ENCODE results near the gene MACROH2A2. TPM values are rescaled to one million over a fixed set of nuclear protein-coding genes. Genes with fewer than 3 reads are reported as not detected.

Gene MACROH2A2
- total and polyA plus RNA-seq, 2 donors (not counting 1 experiment from before 2014, with no cell fraction given): not detected

DNA sequence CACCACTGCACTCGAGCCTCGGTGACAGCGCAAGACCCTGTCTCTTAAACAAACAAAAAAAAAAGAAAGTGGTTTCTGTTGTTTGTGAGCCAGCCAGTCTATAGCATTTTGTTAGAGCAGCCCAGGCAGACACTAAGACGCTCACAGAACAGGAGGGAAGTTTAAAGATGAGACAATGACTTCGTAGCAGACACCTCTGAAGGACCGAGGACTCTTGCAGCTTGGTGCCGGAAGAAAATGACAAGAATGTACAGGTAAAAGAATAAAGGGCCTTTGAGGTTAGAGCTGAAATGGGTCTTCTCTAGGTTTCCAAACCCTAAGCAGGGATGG, 39.7 kb downstream of the MACROH2A2 start:
- Mint-ChIP-seq H3K4me3 (no peak overlapping the region), H3K9me3 (ENCODE audit: insufficient read depth) (no peaks in the 10 kb centered on the region), H3K27ac (no peak overlapping the region), H3K27me3 (peaks cover 7% of the 10 kb centered on the region), H3K4me1 (no peaks in the 10 kb centered on the region)
- POLR2A ChIA-PET: no interaction called here
- no peak overlapping the region for H3K4me3 ChIP-seq (ENCODE audit: control extremely low read depth in 1 of 5, extremely low read depth in 1 of 5, insufficient read depth in 1 of 5, low read depth in 2 of 5, low read length in 4 of 5)
- no peak for TF ChIP-seq EZH2 (IDR thresholded peaks at IDR 0.05; ENCODE audit: borderline replicate concordance, insufficient read depth, low read depth, low read length, poor library complexity, severe bottlenecking)
- no peak for TF ChIP-seq CTCF (IDR thresholded peaks at IDR 0.05)
- no peaks in the 10 kb centered on the region for H3K4me1 ChIP-seq (ENCODE audit: control insufficient read depth in 2 of 2, insufficient read depth in 2 of 2, low read length in 2 of 2)
- CTCF ChIA-PET: no interaction called here
- H3K9ac ChIP-seq (ENCODE audit: low read length): no peak overlapping the region
- no peak overlapping the region for H2AFZ ChIP-seq (ENCODE audit: insufficient read depth, low read depth, low read length, poor library complexity, severe bottlenecking)
- ATAC-seq (ENCODE audit: low read depth) (no peak), DNase-seq (no peak)
- no peaks in the 10 kb centered on the region for H3K9me3 ChIP-seq (ENCODE audit: control extremely low read depth in 1 of 3, control insufficient read depth in 2 of 3, insufficient read depth in 1 of 3, low read length in 2 of 3)
- no peak overlapping the region for H3K27ac ChIP-seq (ENCODE audit: low read length in 2 of 2)
- no peaks in the 10 kb centered on the region for H3K79me2 ChIP-seq (ENCODE audit: control insufficient read depth, insufficient read depth, low read length)
- H3K27me3 ChIP-seq (replicated peaks in 1 of 4; ENCODE audit: control extremely low read depth in 1 of 4, control insufficient read depth in 3 of 4, insufficient read depth in 4 of 4, low read length in 3 of 4): no peaks in the 10 kb centered on the region
- 82% methylated on average over 1 of the region's 7 CpGs for WGBS (ENCODE audit: insufficient coverage)
- no peaks in the 10 kb centered on the region for H3K36me3 ChIP-seq (replicated peaks in 1 of 2; ENCODE audit: control extremely low read depth in 1 of 2, control insufficient read depth in 1 of 2, extremely low read depth in 1 of 2, insufficient read depth in 2 of 2, low read length in 1 of 2)
- no peaks in the 10 kb centered on the region for H4K20me1 ChIP-seq (ENCODE audit: control insufficient read depth, insufficient read depth, low read length, poor library complexity, severe bottlenecking)
- intact Hi-C loops (cut with micrococcal nuclease): no loop called here
- no peak overlapping the region for H3K4me2 ChIP-seq (replicated peaks; ENCODE audit: low read depth, low read length, poor library complexity, severe bottlenecking)

DNA sequence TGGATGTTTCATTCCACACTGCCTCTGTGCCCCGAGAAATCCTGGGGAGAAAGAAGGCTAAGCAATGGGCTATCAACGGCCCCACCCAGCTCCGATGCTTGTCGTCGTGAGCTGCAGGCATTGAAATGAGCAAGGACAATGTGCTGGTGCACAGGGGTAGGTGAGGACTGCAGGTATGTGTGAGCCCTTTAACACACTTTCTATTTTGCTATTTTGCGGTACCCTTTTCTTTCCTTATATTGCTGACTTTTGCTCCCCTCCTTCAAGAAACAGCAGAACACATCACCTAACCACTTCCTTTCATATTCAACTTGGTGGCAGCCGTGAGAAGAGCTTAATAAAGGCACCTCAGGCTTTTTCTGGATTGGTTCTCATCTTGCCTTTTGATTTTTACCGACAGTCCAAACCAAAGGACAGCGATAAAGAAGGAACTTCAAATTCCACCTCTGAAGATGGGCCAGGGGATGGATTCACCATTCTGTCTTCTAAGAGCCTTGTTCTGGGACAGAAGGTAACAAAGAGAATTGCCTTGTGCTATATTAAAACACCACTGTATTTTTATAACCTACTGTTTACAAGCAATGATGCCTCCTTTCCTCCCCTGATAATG, 40.8 kb downstream of the MACROH2A2 start:
- Mint-ChIP-seq H3K4me3 (no peak overlapping the region), H3K27ac (no peak overlapping the region), H3K4me1 (no peaks in the 10 kb centered on the region), H3K9me3 (ENCODE audit: insufficient read depth) (no peaks in the 10 kb centered on the region), H3K27me3 (peaks cover 10% of the 10 kb centered on the region)
- Histone ChIP-seq H2AFZ (ENCODE audit: insufficient read depth, low read depth, low read length, poor library complexity, severe bottlenecking) (no peak overlapping the region), H3K36me3 (replicated peaks in 1 of 2; ENCODE audit: control extremely low read depth in 1 of 2, control insufficient read depth in 1 of 2, extremely low read depth in 1 of 2, insufficient read depth in 2 of 2, low read length in 1 of 2) (no peaks in the 10 kb centered on the region), H3K9ac (ENCODE audit: low read length) (no peak overlapping the region), H3K27me3 (replicated peaks in 1 of 4; ENCODE audit: control extremely low read depth in 1 of 4, control insufficient read depth in 3 of 4, insufficient read depth in 4 of 4, low read length in 3 of 4) (no peaks in the 10 kb centered on the region), H3K9me3 (ENCODE audit: control extremely low read depth in 1 of 3, control insufficient read depth in 2 of 3, insufficient read depth in 1 of 3, low read length in 2 of 3) (no peaks in the 10 kb centered on the region), H3K4me3 (ENCODE audit: control extremely low read depth in 1 of 5, extremely low read depth in 1 of 5, insufficient read depth in 1 of 5, low read depth in 2 of 5, low read length in 4 of 5) (no peak overlapping the region), H4K20me1 (ENCODE audit: control insufficient read depth, insufficient read depth, low read length, poor library complexity, severe bottlenecking) (no peaks in the 10 kb centered on the region), H3K79me2 (ENCODE audit: control insufficient read depth, insufficient read depth, low read length) (no peaks in the 10 kb centered on the region), H3K4me1 (ENCODE audit: control insufficient read depth in 2 of 2, insufficient read depth in 2 of 2, low read length in 2 of 2) (no peaks in the 10 kb centered on the region), H3K4me2 (replicated peaks; ENCODE audit: low read depth, low read length, poor library complexity, severe bottlenecking) (no peak overlapping the region), H3K27ac (ENCODE audit: low read length in 2 of 2) (no peak overlapping the region)
- TF ChIP-seq EZH2 (IDR thresholded peaks at IDR 0.05; ENCODE audit: borderline replicate concordance, insufficient read depth, low read depth, low read length, poor library complexity, severe bottlenecking) (no peak), CTCF (IDR thresholded peaks at IDR 0.05) (no peak)
- CTCF ChIA-PET: no interaction called here
- ATAC-seq (ENCODE audit: low read depth): no peak
- no peak for DNase-seq
- POLR2A ChIA-PET: no interaction called here
- 84% methylated on average over 7 of the region's 9 CpGs for WGBS (ENCODE audit: insufficient coverage)
- intact Hi-C loops (cut with micrococcal nuclease): no loop called here
